ENCODE results near the gene TMC7. TPM values are rescaled to one million over a fixed set of nuclear protein-coding genes. Genes with fewer than 3 reads are reported as not detected.

Gene TMC7
- total and polyA plus RNA-seq, 9 of the 15 experiments (the other 6 are each of a cell fraction or from before 2014, with no cell fraction given): 0.08 to 2.0 (median 1.5) TPM

- TF ChIP-seq ZNF79 (CRISPR knock-in tag; IDR thresholded peaks at IDR 0.05; ENCODE audit: low read depth): no peak
- no peak for TF ChIP-seq ZNF224 (CRISPR knock-in tag; IDR thresholded peaks at IDR 0.05)
Observed at GRCh38 chr16:19066988-19067348, 83.2 kb downstream of the TMC7 start (continued).

GRCh38 chr16:19067349-19068236, 83.9 kb downstream of the TMC7 start, which contains the start of gene COQ7:
Gene COQ7 (plus strand): TSS chr16:19067614. CDS start chr16:19067665, 51 bp downstream.
- Histone ChIP-seq H2AFZ (ENCODE audit: low read depth, low read length) (peak within 1 kb of the TSS; percentile 97), H3K4me1 (replicated peaks in 1 of 2; ENCODE audit: control insufficient read depth in 2 of 2, insufficient read depth in 2 of 2, low read length in 2 of 2) (peaks cover 0 to 3% of the 10 kb centered on the region in 2 experiments; a peak in 1 of 5 replicates), H3K9me1 (ENCODE audit: control insufficient read depth, insufficient read depth, low read length) (no peaks in the 10 kb centered on the region), H3K27me3 (ENCODE audit: control insufficient read depth in 2 of 2, insufficient read depth in 2 of 2, low read length in 2 of 2) (no peaks in the 10 kb centered on the region), H4K20me1 (replicated peaks; ENCODE audit: control insufficient read depth, insufficient read depth, low read length) (no peaks in the 10 kb centered on the region), H3K27ac (ENCODE audit: extremely low read depth, low read depth, low read length) (peak within 1 kb of the TSS; percentile 87), H3K79me2 (ENCODE audit: control insufficient read depth, insufficient read depth, low read length) (peaks cover 6% of the 10 kb centered on the region; the same call in 1 of the 3 replicates), H3K9me3 (replicated peaks; ENCODE audit: control insufficient read depth, insufficient read depth, low read depth, low read length) (peaks cover 3% of the 10 kb centered on the region; the same call in 1 of the 2 replicates), H3K36me3 (ENCODE audit: control insufficient read depth, insufficient read depth, low read length) (peaks cover 9% of the 10 kb centered on the region; the same call in 2 of the 3 replicates), H3K4me2 (ENCODE audit: insufficient read depth, low read length) (peak within 1 kb of the TSS; percentile 91), H3K9ac (ENCODE audit: insufficient read depth in 1 of 2, low read depth in 2 of 2, low read length in 2 of 2) (peak within 1 kb of the TSS; percentile 84 to 93), H3K4me3 (peak within 1 kb of the TSS; percentile 50)
- under 1% methylated on average over 66 of the region's 68 CpGs for WGBS (ENCODE audit: insufficient coverage, low coverage, missing lambda C conversion rate)
- ChIA-PET CTCF (ENCODE audit: low intra/inter-chr PET ratio) (no interaction called here), POLR2A (interaction anchor here (0.7 to 1.7 kb wide), 8 partner anchors 9 to 267 kb away, joined by 3 to 7 read pairs (median 3); partner anchors contain the start of gene ARL6IP1)
- intact Hi-C loops (cut with micrococcal nuclease) (no loop called here), in situ Hi-C loops (cut with MboI) (no loop called here)
- peak; percentile 95 for ATAC-seq
- FAIRE-seq: peak; percentile 98
- TSS peak; percentile 74 for BruUV-seq (replicated peaks)
- peak; percentile 98 to 100 (median 99) for DNase-seq (ENCODE audit: extremely low read depth in 1 of 4, low spot score in 3 of 4)
- TF ChIP-seq TCF7L2 (IDR thresholded peaks at IDR 0.05; ENCODE audit: low read depth, low read length) (no peak), HNRNPH1 (optimal IDR thresholded peaks at IDR 0.05; ENCODE audit: low read depth, low read length) (no peak), HDAC1 (IDR thresholded peaks at IDR 0.05) (peak in 1 of 2 experiments; percentile 68; a peak in 2 of 4 replicates), JUNB (CRISPR knock-in tag; conservative IDR thresholded peaks at IDR 0.05) (peak; percentile 9; the same call in 1 of the 2 replicates), EP300 (IDR thresholded peaks at IDR 0.05; ENCODE audit: low read length) (no peak), ZNF3 (CRISPR knock-in tag; IDR thresholded peaks at IDR 0.05) (no peak), ZNF197 (CRISPR knock-in tag; IDR thresholded peaks at IDR 0.05; ENCODE audit: low read depth) (no peak), PHF8 (IDR thresholded peaks at IDR 0.05; ENCODE audit: borderline replicate concordance, low read length) (peak; percentile 75; the same call in 1 of the 2 replicates), PKNOX1 (IDR thresholded peaks at IDR 0.05) (peak; percentile 99), U2AF2 (optimal IDR thresholded peaks at IDR 0.05; ENCODE audit: low read depth, low read length) (no peak), MAFG (tag; conservative IDR thresholded peaks at IDR 0.05) (0 out of 2 replicates have a peak, but pooled peaks have one; percentile 11), POLR2B (IDR thresholded peaks at IDR 0.05; ENCODE audit: low read depth, partially characterized antibody) (peak; percentile 72), NFIX (CRISPR knock-in tag; IDR thresholded peaks at IDR 0.05; ENCODE audit: low read depth) (no peak)

Data from K562 (cell line).